OCI-M2 (cell line): ENCODE data around the gene CD44.

Experiments
- DNase-seq: peaks from one replicate; lab custom pipeline; 2025; ENCODE audit not compliant: unreplicated experiment; lab: John Stamatoyannopoulos, UW

The CD44 gene

DNA sequence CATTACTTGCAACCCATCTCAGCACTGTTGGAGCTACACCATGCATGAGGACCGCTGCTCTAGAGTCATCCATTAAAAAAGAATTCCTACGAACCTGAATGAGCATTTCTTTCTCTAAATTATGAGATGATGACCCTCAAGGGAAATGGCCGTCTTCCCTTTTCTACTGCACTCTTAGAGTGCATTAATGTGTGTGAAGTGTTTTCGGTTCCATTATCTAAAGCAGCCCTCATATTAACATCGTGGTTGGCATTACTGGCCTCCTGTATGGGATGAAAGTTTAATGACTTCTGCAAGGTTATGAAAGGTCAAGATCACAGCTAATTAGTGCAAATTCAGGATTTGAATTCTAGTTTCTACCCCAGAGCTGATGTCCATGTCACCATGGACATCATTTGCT lies 16.7 kb downstream of the CD44 start:
- no peak for DNase-seq

DNA sequence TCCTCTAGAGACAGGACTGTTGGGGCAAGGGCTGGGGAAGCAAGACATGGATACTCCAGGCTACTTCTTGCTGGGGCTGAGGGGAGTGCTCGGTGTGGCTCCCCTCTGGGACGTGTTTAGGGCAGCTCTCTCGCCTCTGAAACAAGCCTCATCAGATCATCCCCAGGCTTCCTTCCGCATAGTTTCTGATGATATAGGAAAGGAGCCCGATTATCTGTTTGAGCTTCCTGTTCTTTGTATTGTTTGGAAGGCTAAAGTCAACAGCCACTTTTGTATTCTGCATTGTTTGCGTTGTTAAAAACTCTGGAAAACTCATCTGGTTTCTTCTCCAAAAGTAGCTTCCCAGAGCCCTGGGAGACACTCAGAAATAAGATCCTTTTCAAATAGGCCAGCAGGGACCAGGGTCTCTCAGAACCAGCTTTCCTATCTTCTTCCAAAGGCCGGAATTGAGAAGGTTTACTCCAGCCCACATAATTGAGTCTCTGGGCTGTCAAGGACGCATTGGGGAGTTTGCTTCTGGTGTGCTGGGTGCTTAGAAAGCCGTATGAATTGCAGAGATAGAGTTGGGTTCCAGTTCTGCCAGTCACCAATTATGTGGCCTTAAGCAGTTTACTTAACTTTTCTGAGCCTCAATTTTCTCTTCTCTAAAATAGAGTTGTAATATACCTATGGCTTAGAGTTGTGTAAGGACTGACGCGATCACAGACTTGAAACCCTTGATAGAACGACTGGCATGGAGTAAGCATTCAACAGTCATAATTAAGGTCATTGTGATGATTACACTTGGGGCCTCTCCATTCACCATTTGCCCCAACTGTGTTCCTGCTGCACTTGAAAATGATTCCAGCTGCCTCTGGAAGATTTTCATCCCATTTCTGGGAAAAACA lies 19.1 kb downstream of the CD44 start:
- no peak for DNase-seq

DNA sequence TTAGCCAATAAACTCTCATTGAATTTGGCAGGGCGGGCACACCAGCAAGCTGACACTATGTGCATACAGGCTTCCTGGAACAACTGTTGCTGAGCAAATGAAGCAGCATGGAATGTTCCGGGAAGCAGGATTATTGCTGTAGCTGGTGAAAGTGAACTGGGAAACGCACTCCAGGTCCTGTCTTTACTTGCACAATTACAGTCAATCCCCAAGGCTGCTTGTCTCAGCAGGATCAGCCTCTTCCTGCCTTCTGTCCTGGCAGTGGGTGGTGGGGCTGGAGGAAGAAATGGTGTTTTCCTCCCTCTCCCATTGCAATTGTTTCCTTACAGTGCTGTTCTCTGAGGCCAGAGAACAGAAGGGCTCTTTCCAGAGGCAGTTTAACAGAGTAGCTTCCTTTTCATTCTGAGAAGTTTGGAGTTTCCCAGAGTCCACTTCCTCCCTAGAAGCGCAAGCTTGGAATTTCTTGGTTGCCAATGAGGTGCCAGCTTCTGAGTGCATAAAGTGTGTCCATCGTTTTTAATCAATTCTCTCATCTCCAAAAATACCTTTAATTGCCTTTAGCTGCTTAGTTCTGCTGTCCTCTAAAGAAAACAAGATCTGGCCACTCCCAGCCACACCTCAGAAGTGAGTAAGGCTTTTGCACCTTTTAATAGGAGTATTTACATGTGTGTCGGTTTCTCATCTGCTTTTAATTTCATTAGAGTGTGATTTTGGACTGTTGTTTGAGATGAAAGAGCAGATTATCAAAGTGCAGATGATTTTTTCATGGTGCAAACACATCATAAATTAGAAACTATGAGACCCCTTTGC lies 19.9 kb downstream of the CD44 start:
- DNase-seq, result no peak

DNA sequence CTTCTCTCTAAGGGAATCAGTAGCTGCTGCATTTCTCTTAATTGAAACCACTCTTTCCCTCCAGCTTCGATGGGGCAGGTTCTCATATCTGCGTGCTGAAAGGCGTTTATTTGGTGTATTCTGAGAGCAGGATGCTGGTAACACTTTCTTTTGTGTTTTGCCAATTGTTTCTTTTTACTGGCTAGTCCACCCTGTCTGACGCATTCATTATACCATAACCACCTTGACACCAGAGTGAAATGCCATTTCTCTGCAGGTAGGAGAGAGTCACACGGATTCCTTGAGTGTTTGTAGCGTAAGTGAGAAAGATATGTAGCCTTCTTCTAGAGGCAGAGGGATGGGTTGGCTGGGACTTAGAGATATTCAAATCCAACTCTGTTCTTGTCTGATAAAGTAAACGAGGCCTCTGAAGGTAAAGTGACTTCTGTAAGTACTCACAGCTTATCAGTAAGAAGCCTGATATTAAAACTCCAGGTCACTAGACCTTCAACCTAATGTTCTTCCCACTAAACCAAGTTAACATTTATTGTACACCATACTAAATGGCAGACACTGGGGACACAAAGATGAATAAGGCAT lies 21.4 kb downstream of the CD44 start:
- DNase-seq, result no peak

DNA sequence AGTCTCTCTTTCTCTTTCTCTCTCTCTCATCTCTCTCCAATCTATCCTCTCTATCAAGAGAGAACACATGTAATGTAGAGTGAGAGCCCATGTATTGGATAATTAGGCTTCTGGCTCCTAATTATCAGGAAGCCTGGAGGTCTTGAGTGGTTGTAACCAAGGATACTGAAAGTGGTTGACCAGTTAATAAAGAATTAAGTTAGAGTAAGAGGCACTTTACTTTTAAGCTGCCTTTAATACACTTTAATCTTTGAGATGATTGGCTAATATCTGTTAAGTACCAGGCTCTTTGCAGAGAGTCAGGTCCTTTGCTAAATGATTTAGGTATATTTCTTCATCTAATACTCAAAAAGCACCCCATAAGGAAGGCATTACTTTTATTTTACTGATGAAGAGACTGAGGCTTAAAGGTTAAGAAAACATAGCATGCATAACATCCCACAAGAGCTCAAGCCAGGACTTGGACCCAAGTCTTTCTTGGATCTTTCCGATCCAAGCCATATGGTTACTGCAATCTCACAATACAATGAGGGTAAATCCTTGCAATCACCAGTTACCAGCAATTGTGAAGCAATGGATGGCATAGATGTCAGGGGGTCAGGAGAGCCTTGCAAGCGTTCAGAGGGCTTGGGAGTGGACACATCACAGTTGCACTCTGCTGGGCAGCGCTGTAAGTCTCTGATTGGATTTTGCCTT lies 22.1 kb downstream of the CD44 start:
- no peak for DNase-seq

DNA sequence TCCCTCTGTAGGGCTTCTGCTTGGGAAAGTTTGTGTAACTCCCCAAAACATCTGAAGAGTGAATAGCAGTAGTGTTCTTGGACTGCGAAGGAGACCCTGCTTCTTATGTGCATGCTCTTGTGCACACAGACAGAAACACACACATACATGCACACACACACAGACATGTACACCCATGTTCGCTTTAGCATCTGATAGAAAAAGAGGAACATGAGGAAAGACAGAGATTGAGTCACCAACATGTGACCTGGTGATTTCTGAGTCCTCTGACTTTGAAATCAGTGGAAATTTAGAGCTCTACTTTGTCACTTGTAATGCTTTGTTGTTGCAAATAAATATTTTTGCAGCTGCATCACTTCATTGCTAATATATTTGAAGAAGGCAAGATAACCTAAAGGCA lies 23.8 kb downstream of the CD44 start:
- no peak for DNase-seq

DNA sequence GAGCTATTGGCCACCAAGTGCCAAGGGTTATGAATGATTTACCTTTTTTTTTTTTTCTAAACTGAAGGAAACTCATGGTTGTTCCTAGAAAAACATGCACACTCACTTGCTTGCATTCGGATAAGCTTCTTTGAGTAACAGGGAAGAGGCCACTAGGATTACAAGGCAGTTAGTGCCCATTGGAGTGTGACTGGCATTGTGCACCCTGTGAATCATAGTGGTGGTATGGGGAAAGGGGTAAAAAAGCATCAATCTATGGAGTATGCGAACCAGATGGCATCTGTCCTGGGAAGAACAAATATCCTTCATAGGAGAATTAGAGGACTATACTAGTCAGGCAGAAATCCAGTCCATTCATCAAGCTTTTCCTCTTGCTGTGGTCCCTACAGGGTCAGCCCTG lies 24.2 kb downstream of the CD44 start:
- no peak for DNase-seq

DNA sequence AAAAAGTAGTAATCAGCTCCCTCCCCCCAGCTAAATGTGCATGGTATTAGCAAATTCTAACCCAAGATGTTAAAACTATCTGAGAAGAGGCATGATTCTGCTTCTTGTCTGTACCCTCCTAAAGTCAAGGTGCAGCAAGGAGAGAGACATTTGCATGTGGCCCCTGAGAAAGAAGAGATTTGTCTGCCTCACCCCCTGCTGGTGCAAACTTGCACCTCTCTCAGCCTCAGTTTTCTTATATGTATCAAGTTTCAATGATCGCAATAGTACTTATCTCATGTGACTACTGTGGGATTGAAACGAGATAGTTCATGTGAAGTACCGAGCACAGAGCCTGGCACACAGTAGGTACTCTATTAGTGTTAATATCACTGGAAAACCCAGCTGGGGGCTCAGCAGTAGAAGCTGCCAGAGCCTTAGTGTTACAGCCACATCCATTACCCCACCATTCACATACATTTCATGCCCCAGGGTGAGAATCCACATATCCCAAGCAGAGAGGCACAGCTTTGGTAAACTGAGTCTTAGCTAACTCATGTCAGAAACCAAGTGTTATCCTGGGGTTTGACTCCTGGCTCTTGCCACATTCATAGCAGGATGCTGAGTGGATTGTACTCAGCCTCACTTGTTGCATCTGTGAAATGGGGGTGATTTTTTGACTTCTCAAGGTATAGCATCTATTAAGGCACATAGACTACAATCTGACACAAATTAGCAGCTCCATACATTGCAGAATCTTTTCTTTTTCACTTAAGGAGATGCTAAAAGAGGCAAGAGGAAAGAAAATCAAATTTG lies 24.9 kb downstream of the CD44 start:
- no peak for DNase-seq

DNA sequence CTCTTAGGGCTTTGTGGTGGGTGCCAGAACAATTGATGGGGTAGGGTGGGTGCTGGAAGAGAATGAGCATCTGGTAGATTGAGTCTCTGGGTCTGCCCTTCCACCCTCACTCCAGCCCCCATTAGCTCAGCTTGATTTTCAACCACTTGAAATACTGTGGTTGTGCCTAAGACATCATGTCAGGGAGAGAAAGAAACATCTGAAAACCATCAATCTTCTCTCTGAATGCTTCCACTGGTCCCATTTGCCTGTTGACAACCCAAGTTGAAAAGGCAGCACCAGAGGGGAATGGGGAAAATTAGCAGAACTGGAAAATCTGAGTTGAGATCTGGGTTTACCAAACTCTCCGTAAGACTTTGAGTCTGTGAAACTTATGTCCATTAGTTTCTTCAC lies 26.1 kb downstream of the CD44 start:
- no peak for DNase-seq

DNA sequence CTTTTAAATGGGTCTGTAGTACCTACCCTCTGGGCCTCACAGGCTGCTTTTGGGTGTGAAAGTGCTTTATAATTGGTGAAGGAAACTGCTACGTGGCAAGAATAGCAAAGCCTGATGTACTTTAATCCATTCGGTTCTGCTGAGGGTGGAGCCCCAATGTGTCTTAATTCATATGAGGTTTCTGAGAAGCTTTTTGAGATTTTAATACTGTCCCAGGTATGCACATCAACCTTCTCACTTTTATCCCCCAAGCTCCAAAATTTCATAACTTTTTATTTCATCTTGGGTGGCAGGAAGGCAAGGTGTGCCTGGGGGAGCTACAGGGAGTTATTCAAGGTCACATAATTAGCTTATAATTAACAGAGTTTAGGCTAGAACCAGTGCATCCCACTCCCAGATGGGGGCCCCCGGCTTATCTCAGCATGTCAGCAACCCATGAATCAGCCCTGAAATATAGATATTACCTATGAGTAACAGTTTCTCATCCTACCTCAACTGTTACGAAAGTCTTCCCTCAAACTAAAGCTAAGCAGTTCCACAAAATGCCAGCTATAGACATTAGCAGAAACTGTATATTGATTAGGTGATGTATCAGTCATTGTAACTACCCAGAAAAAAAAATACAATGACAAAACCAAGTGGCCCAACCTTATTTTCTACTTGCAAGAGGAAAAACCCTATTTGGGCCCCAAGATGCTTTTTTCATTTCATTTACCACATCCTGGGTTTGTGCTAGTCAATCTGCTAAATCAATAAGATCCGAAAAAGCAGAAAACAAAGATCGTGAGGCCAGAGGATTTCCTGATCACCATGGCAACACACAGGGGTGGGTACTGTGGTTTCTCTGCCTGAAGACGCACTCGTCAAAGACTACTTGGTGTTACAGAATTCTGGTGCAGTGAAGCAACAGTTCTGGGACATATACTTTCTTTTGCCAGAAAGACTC lies 26.7 kb downstream of the CD44 start:
- DNase-seq, result no peak

DNA sequence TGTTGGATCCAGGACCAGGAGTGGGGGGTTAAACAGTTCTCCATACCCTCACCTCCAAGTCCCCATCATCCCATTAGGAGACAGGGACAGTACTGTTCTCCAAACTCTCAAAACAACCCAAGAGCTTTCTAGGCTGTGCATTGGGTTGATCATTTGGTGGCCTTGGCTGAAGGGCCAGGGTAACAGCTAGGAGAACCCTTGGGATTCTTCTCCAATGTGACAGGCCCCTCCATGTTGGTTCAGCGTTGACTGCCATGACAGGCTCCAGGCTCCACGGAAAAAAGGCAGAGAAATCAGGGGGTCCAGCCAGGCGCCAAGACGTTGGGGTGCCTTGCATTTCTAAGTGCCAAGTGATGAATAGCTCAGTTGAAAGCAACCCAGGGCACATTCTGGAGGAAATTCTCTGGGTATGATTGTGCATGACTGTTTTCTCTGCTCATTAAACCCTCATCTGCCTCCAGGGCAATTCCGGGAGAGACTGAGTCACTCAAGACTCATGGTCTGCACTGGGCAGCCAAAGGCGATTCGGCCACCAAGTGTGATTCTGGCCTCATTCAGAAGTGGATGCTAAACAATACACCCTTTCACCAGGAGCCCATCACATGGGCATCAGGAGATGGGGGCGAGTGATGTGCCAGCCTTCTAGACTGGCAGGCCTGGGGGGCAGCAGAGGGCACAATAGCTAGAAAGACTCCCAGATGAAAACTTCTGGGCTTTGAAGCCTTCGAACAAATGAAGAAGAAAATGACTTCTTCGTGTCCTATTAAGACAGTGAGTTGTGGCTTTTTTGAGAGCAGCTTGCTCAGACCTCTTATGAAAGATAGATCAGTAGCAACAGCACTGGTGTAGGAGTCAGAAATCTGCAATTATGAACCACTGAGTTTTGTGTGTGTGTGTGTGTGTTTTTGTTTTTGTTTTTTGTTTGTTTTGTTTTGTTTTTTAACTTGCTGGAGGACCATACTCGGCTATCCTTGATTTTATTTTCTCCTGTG lies 27.7 kb downstream of the CD44 start:
- DNase-seq, result no peak

DNA sequence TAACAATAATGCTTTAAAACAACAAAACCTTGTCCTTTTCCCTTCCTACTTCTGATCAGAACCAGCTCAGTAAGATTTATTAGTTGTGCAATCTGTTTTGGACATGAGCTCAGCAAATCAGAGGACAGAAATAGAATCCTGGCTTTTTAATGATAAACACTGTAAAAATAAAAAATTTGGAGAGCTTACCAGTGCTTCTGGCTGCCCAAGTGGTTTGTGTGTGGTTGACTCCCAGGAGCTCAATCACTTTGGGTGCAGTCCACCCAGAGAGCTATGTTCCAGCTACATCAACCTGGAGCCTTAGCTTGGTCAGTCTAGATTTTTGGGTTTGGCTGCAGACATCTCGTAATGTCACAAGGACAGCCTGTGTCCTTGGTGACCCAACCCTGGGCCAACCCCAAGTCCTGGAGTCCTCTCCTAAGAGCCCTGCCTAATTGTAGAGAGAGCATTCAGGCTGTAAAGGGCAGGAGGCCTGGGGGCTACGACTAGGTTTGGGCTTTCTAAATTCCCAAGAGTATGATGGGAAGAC lies 28.5 kb downstream of the CD44 start:
- DNase-seq, result no peak

DNA sequence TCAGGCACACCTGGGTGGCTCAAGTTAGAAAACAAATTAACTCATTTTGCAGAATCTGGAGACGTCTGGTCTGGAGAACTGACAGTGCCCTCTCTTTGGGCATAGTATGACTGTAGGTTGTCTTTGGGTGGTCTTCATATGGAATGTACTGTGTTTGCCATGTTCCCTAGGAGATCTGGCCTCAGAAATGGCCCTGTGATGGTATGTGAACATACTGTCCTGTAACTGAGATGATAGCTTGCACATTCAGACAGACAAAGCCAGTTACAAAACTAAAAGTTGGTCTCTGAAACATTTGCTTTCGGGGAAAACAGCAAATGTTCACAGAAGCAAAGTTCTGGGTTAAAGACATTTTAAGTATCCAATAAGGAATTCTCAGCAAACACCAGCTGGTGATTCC lies 29.7 kb downstream of the CD44 start:
- DNase-seq, result no peak

DNA sequence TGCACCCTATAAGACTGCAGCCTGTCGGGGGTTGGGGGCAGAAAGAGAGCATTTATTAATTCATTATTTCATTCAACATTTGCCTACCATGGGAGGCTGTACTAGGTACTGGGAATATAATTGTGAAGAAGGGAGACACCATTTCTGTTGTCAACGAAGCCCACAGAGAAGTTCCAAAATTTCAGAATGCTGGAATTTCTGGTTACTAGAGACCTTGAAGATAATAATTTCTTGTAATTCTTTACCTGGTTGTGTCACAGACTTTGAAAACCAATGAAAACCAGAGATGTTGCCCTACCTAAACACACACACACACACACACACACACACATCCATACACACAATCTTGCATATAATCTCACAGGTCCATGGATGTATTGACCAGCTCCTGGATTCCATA lies 30.1 kb downstream of the CD44 start:
- no peak for DNase-seq

DNA sequence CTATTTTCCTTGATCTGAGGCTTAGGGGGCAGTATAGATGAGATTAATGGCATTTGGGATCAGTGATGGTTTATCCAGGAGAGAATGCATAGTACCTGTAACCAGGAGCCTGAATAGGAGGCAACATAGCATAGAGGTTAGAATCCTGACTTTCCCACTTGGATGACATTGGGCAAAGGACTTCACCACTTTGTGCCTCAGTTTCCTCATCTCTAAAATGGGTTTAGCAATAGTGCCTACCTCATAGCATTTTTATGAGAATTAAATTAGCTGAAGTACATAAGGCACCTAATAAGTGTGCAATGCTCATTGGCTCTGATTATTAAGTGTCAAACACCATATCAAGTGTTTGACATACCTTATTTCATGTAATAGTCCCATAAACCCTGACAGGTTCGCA lies 30.8 kb downstream of the CD44 start:
- DNase-seq, result no peak

DNA sequence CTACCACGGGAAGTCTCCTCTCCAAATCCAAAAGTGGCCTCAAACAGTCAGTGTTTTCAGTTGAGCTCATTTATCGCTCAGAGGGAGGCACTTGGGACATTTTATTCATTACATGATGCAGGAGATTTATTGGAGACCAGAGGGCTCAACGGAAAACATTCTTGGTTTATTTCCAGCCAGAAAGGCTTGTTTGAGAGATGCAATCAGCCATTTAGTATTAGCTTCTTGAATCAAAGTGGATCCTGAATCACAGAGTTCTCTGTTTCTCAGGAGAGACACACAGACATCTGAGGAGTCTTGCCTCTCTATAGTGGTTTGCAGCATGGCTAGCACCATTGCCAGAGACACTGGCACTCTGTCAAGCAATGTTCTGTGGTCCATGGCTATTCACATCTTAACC lies 31.5 kb downstream of the CD44 start:
- DNase-seq, result no peak

DNA sequence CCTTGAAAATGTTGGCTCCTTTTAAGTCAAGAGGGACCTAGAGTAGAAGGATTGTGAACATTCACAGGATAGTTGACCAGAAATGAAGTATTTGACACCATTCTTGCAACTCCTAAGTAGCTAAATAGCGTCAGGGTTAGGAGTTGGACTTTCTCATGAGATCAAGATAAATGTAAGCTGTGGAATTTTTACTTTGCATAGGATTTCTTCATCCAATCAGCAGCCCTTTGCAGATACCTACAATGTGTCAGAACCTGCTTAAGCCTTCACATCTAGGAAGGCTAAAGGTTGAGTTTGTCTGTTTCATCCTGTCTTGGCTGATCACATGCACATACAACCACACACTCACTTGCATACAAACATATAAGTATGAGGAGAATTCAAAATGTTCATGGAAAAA lies 32.3 kb downstream of the CD44 start:
- DNase-seq, result no peak

DNA sequence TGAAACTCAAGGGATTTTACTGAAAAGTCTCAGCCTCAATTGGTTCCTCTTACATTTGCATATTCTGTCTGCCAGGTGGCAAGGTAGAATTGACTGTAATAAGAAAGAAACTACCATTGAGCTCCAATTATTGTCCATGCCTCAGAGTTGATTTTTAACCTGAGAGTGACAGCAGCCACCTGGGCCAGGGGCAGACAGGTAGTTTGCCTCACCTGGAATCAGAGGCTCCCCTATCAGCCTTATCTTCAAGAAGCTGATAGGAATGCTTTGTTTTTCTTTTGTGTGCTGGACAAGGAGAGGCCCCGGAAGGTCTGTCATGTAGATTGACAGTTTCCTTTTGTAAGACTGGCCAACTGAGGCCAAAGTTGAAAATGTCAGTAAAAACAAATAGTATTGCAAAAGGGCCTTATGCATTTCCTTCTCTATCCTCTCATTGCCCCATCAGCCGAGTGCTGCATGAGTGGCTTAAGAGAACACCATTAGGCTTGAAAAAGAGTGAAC lies 34.1 kb downstream of the CD44 start:
- DNase-seq, result no peak
